ENCODE measurements around the gene MOB1B. TPM values are rescaled to one million over a fixed set of nuclear protein-coding genes. Genes with fewer than 3 reads are reported as not detected.

MOB1B gene
- 46.5 and 47.4 TPM in 2 replicates for total RNA-seq
- long read RNA-seq, full-length matches to known transcripts: 9 of 18 reads
- long read RNA-seq, partial matches to known transcripts: 2 of 18 reads
- long read RNA-seq, other reads (novel, unspliced or antisense): 7 of 18 reads

GRCh38 chr4:70901984-70902576 is at the start of gene MOB1B:
Gene MOB1B, plus strand, starts transcription at chr4:70902369. Its CDS starts 168 bp downstream, at chr4:70902537.
- Mint-ChIP-seq H3K4me3 (ENCODE audit: low read depth) (peak within 1 kb of the TSS; percentile 99), H3K36me3 (ENCODE audit: insufficient read depth) (peaks cover 15% of the 10 kb centered on the region), H3K27me3 (no peaks in the 10 kb centered on the region), H3K4me1 (ENCODE audit: low read depth) (peaks cover 11% of the 10 kb centered on the region), H3K27ac (peak within 1 kb of the TSS; percentile 98), H3K9me3 (ENCODE audit: low read depth) (no peaks in the 10 kb centered on the region)
- peak; percentile 58 for TF ChIP-seq CTCF (IDR thresholded peaks at IDR 0.05; ENCODE audit: unreplicated experiment)
- DNase-seq (ENCODE audit: low spot score, unreplicated experiment): peak; percentile 92

- Mint-ChIP-seq H3K4me3 (ENCODE audit: low read depth) (no peak overlapping the region), H3K4me1 (ENCODE audit: low read depth) (peaks cover 19% of the 10 kb centered on the region), H3K27me3 (no peaks in the 10 kb centered on the region), H3K36me3 (ENCODE audit: insufficient read depth) (peaks cover 4% of the 10 kb centered on the region), H3K9me3 (ENCODE audit: low read depth) (no peaks in the 10 kb centered on the region), H3K27ac (no peak overlapping the region)
- no peak for DNase-seq (ENCODE audit: low spot score, unreplicated experiment)
- TF ChIP-seq CTCF (IDR thresholded peaks at IDR 0.05; ENCODE audit: unreplicated experiment): no peak
Observed at GRCh38 chr4:70855464-70855863, 46.7 kb upstream of the MOB1B start.

GRCh38 chr4:70858454-70858853 is 43.7 kb upstream of the MOB1B start:
- no peak for DNase-seq (ENCODE audit: low spot score, unreplicated experiment)
- Mint-ChIP-seq H3K27me3 (no peaks in the 10 kb centered on the region), H3K36me3 (ENCODE audit: insufficient read depth) (peaks cover 3% of the 10 kb centered on the region), H3K9me3 (ENCODE audit: low read depth) (no peaks in the 10 kb centered on the region), H3K4me3 (ENCODE audit: low read depth) (peak overlapping the region; percentile 15), H3K4me1 (ENCODE audit: low read depth) (peaks cover 19% of the 10 kb centered on the region), H3K27ac (no peak overlapping the region)
- TF ChIP-seq CTCF (IDR thresholded peaks at IDR 0.05; ENCODE audit: unreplicated experiment): no peak

GRCh38 chr4:70859066-70859465 is 43.1 kb upstream of the MOB1B start:
- H3K27me3 Mint-ChIP-seq: no peaks in the 10 kb centered on the region

More at GRCh38 chr4:70859066-70859465, 43.1 kb upstream of the MOB1B start:
- no peak overlapping the region for H3K4me3 Mint-ChIP-seq (ENCODE audit: low read depth)
- H3K9me3 Mint-ChIP-seq (ENCODE audit: low read depth): no peaks in the 10 kb centered on the region
- TF ChIP-seq CTCF (IDR thresholded peaks at IDR 0.05; ENCODE audit: unreplicated experiment): no peak
- DNase-seq (ENCODE audit: low spot score, unreplicated experiment): no peak
- H3K36me3 Mint-ChIP-seq (ENCODE audit: insufficient read depth): peaks cover 3% of the 10 kb centered on the region
- peaks cover 19% of the 10 kb centered on the region for H3K4me1 Mint-ChIP-seq (ENCODE audit: low read depth)
- H3K27ac Mint-ChIP-seq: peak overlapping the region; percentile 70
